Panc1 (cell line): ENCODE results near the gene SUMF1.

ENCODE experiments used
- CTCF ChIP-seq: fragments of 450-650 bp; IDR thresholded peaks from 2 replicates; pipeline ENCODE4 v1.5.1; 2017; ENCODE audit warnings: mild to moderate bottlenecking
- POLR2AphosphoS5 ChIP-seq: IDR thresholded peaks from 2 replicates; pipeline ENCODE4 v1.6.1; 2012; ENCODE audit warnings: mild to moderate bottlenecking, low read depth, low read length, moderate library complexity
- REST ChIP-seq, 2 experiments: IDR thresholded peaks; 2 replicates each; pipeline ENCODE4 v1.6.1; 2011 to 2012; ENCODE audit warnings: low read depth in 2 of 2, control low read depth in 1 of 2, low read length in 1 of 2, mild to moderate bottlenecking in 1 of 2, moderate library complexity in 1 of 2; ENCODE audit not compliant: insufficient read depth in 1 of 2
- SIN3A ChIP-seq: IDR thresholded peaks from 2 replicates; pipeline ENCODE4 v1.6.1; 2012; ENCODE audit warnings: low read depth, mild to moderate bottlenecking, low read length, moderate library complexity, borderline replicate concordance; ENCODE audit not compliant: insufficient read depth
- TCF7L2 ChIP-seq: IDR thresholded peaks from 2 replicates; pipeline ENCODE4 v1.6.1; 2011; ENCODE audit warnings: mild to moderate bottlenecking, low read depth, low read length, inconsistent platforms

- TF ChIP-seq CTCF (no peak), POLR2AphosphoS5 (no peak), REST (IDR thresholded peaks at IDR 0.05; ENCODE audit: insufficient read depth in 1 of 2, low read depth in 2 of 2, low read length in 1 of 2) (no peak), SIN3A (no peak), TCF7L2 (no peak)
Measured at GRCh38 chr3:4449043-4449805, 17.8 kb downstream of the SUMF1 start.
